Gastroesophageal sphincter (tissue), 4 donors: ENCODE results near the gene CFAP77. TPM values are rescaled to one million over a fixed set of nuclear protein-coding genes. Genes with fewer than 3 reads are reported as not detected.
A peak's percentile ranks its signal among the peaks of the same experiment; 100 is the strongest.

Experiments used
- ATAC-seq: fragments of 150-250 bp; one replicate; pipeline ENCODE4 v1.9.1; 2016; ENCODE audit warnings: mild to moderate bottlenecking, moderate library complexity
- H3K27ac ChIP-seq, 4 donors: fragments of 200-600 bp; sonication (generic) in 3 of 4; 1 replicate in 3 of 4; 2 replicates in 1 of 4; pipeline ENCODE4 v1.5.1; 2016 to 2019
- H3K27me3 ChIP-seq: fragments of 200-600 bp; sonication (generic); one replicate; pipeline ENCODE4 v1.5.1; 2019
- H3K36me3 ChIP-seq, 2 donors: fragments of 200-600 bp; sonication (generic); one replicate each; pipeline ENCODE4 v1.5.1; 2019; ENCODE audit warnings: control low read depth in 1 of 2
- H3K4me1 ChIP-seq, 3 donors: fragments of 200-600 bp; sonication (generic); 1 replicate in 2 of 3; 2 replicates in 1 of 3; pipeline ENCODE4 v1.5.1; 2016 to 2019; ENCODE audit warnings: control low read depth in 2 of 3
- H3K4me3 ChIP-seq, 2 donors: fragments of 200-600 bp; sonication (generic); one replicate each; pipeline ENCODE4 v1.5.1; 2019; ENCODE audit warnings: mild to moderate bottlenecking in 1 of 2, moderate library complexity in 1 of 2
- H3K9me3 ChIP-seq, 3 donors: fragments of 200-600 bp; sonication (generic); one replicate each; pipeline ENCODE4 v1.5.1; 2017 to 2019; ENCODE audit warnings: control low read depth in 2 of 3
- CTCF ChIP-seq, 4 experiments: fragments of 200-600 bp in 2 of 4; fragments of 450-650 bp in 2 of 4; sonication (generic) in 1 of 4; IDR thresholded peaks; one replicate each; pipeline ENCODE4 v1.5.1; 2017 to 2019; ENCODE audit warnings: antibody characterized with exemption in 4 of 4, mild to moderate bottlenecking in 2 of 4, moderate library complexity in 2 of 4
- EP300 ChIP-seq: sonication (generic); formaldehyde crosslinking; IDR thresholded peaks from one replicate; pipeline ENCODE4 v1.6.1; 2017; ENCODE audit warnings: antibody characterized with exemption, mild to moderate bottlenecking
- POLR2A ChIP-seq, 2 donors: fragments of 450-650 bp; IDR thresholded peaks; one replicate each; pipeline ENCODE4 v1.6.1; 2017; ENCODE audit warnings: antibody characterized with exemption in 2 of 2, mild to moderate bottlenecking in 2 of 2, moderate library complexity in 1 of 2
- POLR2AphosphoS5 ChIP-seq: sonication (generic); formaldehyde crosslinking; IDR thresholded peaks from one replicate; pipeline ENCODE4 v1.6.1; 2017; ENCODE audit warnings: antibody characterized with exemption
- WGBS, 2 donors: methylation state at CpG; one replicate each; pipeline ENCODE4 v1.1.5; 2018; ENCODE audit warnings: low coverage in 1 of 2; 5-methylcytosine and 5-hydroxymethylcytosine counted together
- total RNA-seq, 4 donors: library from RNA; depleted of rRNA; stranded (reverse); fragments of >200 nt; gene quantifications; one replicate each; pipeline ENCODE4 v1.1.0, GENCODE V29; 2016

The CFAP77 gene
- total RNA-seq, 4 donors from 2014 or later: not detected

- Histone ChIP-seq H3K9me3 (no peaks in the 10 kb centered on the region), H3K4me1 (peaks cover 0 to 52% (median 20%) of the 10 kb centered on the region in 3 donors), H3K36me3 (peaks cover 0 to 17% of the 10 kb centered on the region in 2 donors), H3K4me3 (peak overlapping the region; percentile 76 to 81), H3K27ac (peak overlapping the region in 2 of 4 donors; percentile 7 to 70), H3K27me3 (peaks cover 31% of the 10 kb centered on the region)
- 79 to 90% methylated on average over 2 of the region's 2 CpGs for WGBS, 2 donors
- TF ChIP-seq CTCF (IDR thresholded peaks at IDR 0.05) (no peak), POLR2AphosphoS5 (no peak), EP300 (no peak), POLR2A (IDR thresholded peaks at IDR 0.05) (no peak)
- no peak for ATAC-seq
These were observed 2.8 kb upstream of the CFAP77 start for GRCh38 chr9:132407196-132407595.

- no peak for ATAC-seq
- 71 to 90% methylated on average over 1 to 2 of the region's 8 CpGs for WGBS, 2 donors
- Histone ChIP-seq H3K4me3 (no peak overlapping the region), H3K27ac (no peak overlapping the region), H3K36me3 (peaks cover 0 to 4% of the 10 kb centered on the region in 2 donors), H3K9me3 (no peaks in the 10 kb centered on the region), H3K27me3 (peaks cover 44% of the 10 kb centered on the region), H3K4me1 (peaks cover 0 to 52% (median 20%) of the 10 kb centered on the region in 3 donors)
- TF ChIP-seq CTCF (IDR thresholded peaks at IDR 0.05) (no peak), POLR2A (IDR thresholded peaks at IDR 0.05) (no peak), POLR2AphosphoS5 (no peak), EP300 (no peak)
These were observed 1.5 kb upstream of the CFAP77 start for GRCh38 chr9:132408521-132408920.

DNA sequence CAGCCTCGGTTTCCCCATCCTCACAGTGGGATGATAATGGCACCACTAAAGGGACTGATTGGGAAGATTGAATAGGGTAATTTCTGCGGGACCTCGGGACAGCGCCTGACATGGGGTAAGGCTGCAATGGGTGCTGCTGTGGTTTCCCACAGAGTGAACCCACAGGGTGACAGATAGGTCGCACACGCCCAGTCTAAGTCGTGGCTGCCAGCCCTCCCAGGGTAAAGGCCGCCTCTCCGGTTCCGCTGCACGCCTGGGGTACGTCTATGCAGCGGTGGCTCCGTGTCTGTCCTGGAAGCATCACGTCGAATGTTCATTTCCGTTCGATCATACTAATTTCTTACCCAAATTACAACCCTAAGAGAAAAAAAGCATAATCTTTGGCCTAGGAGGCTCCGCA is 631 bp downstream of the CFAP77 start:
- Histone ChIP-seq H3K9me3 (no peaks in the 10 kb centered on the region), H3K27me3 (peaks cover 66% of the 10 kb centered on the region), H3K36me3 (no peaks in the 10 kb centered on the region), H3K27ac (no peak overlapping the region), H3K4me3 (peak overlapping the region in 1 of 2 donors; percentile 53), H3K4me1 (peaks cover 0 to 35% (median 14%) of the 10 kb centered on the region in 3 donors)
- TF ChIP-seq CTCF (IDR thresholded peaks at IDR 0.05) (no peak), EP300 (no peak), POLR2AphosphoS5 (no peak), POLR2A (IDR thresholded peaks at IDR 0.05) (no peak)
- no peak for ATAC-seq
- 20% methylated on average over 5 to 13 of the region's 19 CpGs for WGBS, 2 donors

GRCh38 chr9:132411091-132411508 is 1.1 kb downstream of the CFAP77 start:
- Histone ChIP-seq H3K27ac (no peak overlapping the region), H3K36me3 (no peaks in the 10 kb centered on the region), H3K4me3 (peak overlapping the region in 1 of 2 donors; percentile 53), H3K4me1 (peaks cover 0 to 30% (median 10%) of the 10 kb centered on the region in 3 donors), H3K27me3 (peaks cover 70% of the 10 kb centered on the region), H3K9me3 (no peaks in the 10 kb centered on the region)
- WGBS, 2 donors: 0 to 3% methylated on average over 1 to 6 of the region's 20 CpGs
- no peak for ATAC-seq
- TF ChIP-seq EP300 (no peak), POLR2A (IDR thresholded peaks at IDR 0.05) (no peak), CTCF (IDR thresholded peaks at IDR 0.05) (peak in 3 of 4 experiments; percentile 26 to 60 (median 36)), POLR2AphosphoS5 (no peak)

GRCh38 chr9:132412089-132412488 is 2.1 kb downstream of the CFAP77 start:
- H3K4me1 ChIP-seq: peaks cover 0 to 25% (median 8%) of the 10 kb centered on the region in 3 donors
- no peak overlapping the region for H3K27ac ChIP-seq
- H3K4me3 ChIP-seq: no peak overlapping the region
- H3K27me3 ChIP-seq: peaks cover 80% of the 10 kb centered on the region
- ATAC-seq: no peak
- no peaks in the 10 kb centered on the region for H3K36me3 ChIP-seq
- no peaks in the 10 kb centered on the region for H3K9me3 ChIP-seq
- WGBS, 2 donors: 5% methylated on average over 4 of the region's 8 CpGs; no CpG with 5 or more reads in 1 of the 2 donors
- TF ChIP-seq POLR2AphosphoS5 (no peak), CTCF (IDR thresholded peaks at IDR 0.05) (peak in 1 of 4 experiments; percentile 41)
